ENCODE results near the gene ARRDC3. TPM values are rescaled to one million over a fixed set of nuclear protein-coding genes. Genes with fewer than 3 reads are reported as not detected.

ARRDC3 gene, protein sequence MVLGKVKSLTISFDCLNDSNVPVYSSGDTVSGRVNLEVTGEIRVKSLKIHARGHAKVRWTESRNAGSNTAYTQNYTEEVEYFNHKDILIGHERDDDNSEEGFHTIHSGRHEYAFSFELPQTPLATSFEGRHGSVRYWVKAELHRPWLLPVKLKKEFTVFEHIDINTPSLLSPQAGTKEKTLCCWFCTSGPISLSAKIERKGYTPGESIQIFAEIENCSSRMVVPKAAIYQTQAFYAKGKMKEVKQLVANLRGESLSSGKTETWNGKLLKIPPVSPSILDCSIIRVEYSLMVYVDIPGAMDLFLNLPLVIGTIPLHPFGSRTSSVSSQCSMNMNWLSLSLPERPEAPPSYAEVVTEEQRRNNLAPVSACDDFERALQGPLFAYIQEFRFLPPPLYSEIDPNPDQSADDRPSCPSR
- polyA plus RNA-seq (2012; ENCODE audit: insufficient read depth, insufficient read length, low read depth) = 14.2 TPM

DNA sequence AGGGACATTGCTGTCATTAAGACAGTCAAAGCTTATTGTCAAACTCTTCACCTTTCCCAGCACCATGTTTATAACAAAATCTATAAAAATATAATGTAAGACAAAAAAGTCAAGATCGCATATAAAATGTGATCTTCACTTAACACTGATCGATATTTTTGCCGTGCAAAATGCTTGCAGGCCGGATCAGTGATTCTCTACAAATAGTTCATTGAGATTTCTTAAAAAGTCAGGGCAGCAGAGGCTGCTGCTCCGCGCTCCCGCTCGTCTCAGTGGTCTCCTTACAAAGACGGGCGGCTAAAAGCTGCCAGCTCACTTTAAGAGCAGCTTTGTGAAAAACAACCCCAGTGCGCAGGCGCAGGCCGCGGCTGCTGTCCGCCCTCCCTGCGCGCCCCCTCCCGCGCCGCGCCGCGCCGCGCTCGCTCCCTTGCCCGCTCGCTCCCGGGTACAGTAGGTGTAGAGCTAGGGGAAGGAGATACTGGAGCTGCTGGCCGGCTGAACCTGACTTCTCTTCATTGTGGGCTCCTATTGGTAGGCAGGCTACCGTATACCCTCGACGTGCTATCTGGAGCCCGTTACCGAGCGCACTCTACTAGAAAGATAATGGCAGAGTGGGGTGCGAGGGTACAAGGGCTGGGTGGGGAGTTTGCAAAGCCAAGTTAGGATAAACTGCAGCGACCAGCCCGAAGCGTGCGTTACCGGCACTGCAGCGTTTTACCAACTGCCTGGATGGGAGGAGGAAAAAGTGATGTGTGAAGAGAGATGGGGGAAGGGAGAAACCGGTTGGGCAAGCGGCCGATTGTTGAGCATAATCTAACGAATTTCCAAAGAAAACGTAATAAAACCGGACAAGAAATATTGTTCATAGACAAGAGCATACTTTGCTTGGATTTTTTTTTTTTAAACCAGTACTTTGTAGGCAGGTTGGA, at the start of gene ARRDC3:
Gene ARRDC3, minus strand, starts transcription at position 291 of the 929 bp plus-strand sequence. Its CDS starts 225 bp downstream, at position 66.
- peak within 1 kb of the TSS; percentile 88 for H3K4me3 ChIP-seq (ENCODE audit: low read depth, low read length)
- H3K4me1 ChIP-seq = peaks cover 3% of the 10 kb centered on the region; the same call in 1 of the 2 replicates
- no peaks in the 10 kb centered on the region for H3K27me3 ChIP-seq
- no peaks in the 10 kb centered on the region for H3K9me3 ChIP-seq
- peak; percentile 99 for DNase-seq
- peaks cover 6% of the 10 kb centered on the region for H3K36me3 ChIP-seq
- TF ChIP-seq, protein P1, sequence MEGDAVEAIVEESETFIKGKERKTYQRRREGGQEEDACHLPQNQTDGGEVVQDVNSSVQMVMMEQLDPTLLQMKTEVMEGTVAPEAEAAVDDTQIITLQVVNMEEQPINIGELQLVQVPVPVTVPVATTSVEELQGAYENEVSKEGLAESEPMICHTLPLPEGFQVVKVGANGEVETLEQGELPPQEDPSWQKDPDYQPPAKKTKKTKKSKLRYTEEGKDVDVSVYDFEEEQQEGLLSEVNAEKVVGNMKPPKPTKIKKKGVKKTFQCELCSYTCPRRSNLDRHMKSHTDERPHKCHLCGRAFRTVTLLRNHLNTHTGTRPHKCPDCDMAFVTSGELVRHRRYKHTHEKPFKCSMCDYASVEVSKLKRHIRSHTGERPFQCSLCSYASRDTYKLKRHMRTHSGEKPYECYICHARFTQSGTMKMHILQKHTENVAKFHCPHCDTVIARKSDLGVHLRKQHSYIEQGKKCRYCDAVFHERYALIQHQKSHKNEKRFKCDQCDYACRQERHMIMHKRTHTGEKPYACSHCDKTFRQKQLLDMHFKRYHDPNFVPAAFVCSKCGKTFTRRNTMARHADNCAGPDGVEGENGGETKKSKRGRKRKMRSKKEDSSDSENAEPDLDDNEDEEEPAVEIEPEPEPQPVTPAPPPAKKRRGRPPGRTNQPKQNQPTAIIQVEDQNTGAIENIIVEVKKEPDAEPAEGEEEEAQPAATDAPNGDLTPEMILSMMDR (IDR thresholded peaks at IDR 0.05; ENCODE audit: low read depth, low read length) = no peak

DNA sequence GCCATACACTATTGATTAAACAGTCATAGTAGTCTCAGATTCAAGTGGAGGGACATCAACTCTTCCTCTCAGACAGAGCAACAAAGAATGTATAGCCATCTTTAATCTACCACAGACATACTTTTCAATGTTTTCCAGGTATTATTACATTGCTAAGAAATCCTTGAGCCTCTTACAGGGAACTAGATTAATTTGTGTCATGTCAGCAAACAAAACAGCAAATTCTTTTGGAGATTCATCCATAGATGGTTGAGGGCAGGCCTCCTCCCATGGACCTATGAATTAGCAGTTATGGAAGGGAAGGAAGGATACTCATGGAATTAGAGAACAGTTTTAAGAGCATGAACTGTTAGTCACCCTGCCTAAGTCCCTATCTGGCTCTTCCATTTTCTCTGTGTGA, 47.8 kb upstream of the ARRDC3 start:
- Histone ChIP-seq H3K4me1 (peaks cover 3% of the 10 kb centered on the region; the same call in 1 of the 2 replicates), H3K9me3 (peaks cover 4% of the 10 kb centered on the region; the same call in 1 of the 2 replicates), H3K36me3 (no peaks in the 10 kb centered on the region), H3K27me3 (no peaks in the 10 kb centered on the region), H3K4me3 (ENCODE audit: low read depth, low read length) (no peak overlapping the region)
- TF ChIP-seq, protein P1 (IDR thresholded peaks at IDR 0.05; ENCODE audit: low read depth, low read length) = no peak
- DNase-seq = no peak

DNA sequence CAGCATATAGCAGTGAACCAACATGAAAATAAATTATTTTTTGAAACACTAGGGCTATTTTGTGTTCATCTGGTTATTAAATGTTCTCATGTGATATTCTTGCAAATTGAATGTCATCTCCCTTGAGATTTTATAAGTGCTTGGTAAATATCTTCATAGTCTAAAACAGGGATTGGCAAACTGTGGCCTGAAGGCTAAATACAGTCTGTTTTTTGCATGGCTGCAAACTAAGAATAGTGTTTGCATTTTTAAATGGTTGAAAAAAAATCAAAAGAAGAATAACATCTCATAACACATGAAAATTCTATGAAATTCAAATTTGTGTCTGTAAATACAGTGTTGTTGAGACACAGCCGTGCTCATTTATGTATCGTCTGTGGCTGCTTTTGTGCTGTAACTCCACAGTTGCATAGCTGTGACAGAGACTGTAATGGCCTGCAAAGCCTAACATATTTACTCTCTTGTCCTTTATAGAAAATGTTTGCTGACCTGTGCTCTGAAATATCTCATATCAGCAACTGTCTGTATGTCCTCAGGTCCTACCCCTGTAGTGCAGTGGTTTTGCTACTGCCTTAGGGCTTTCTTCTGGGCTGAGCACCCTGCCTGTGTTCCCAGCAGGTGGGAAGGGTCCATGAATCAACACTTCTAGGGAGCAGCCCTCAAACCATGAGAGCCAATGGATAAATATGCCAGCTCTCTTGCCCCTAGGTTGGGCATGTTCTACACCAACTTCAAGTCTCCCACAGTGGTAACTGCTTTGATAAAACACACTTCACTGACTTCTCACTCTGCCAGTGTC, 41.7 kb upstream of the ARRDC3 start:
- H3K4me1 ChIP-seq = peaks cover 9% of the 10 kb centered on the region
- no peaks in the 10 kb centered on the region for H3K9me3 ChIP-seq
- no peak for DNase-seq
- no peaks in the 10 kb centered on the region for H3K27me3 ChIP-seq
- TF ChIP-seq, protein P1 (IDR thresholded peaks at IDR 0.05; ENCODE audit: low read depth, low read length) = no peak
- H3K4me3 ChIP-seq (ENCODE audit: low read depth, low read length) = no peak overlapping the region
- no peaks in the 10 kb centered on the region for H3K36me3 ChIP-seq

DNA sequence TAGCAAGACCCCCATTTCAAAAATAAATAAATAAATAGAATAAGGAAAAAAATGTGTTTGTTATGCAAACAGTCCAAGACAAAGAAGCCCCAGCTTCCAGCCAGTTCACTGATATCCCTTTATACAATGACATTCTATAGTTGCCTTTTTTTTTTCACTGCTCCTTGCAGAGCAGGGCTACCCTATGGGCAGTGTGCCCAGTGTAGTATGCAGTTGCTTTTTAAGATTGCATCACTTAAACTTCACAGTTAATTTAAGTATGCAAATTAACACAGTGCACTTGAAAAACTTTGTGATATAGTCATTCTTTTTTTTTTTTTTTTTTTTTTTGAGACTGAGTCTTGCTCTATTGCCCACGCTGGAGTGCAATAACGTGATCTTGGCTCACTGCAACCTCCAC, 40.8 kb upstream of the ARRDC3 start:
- H3K27me3 ChIP-seq = no peaks in the 10 kb centered on the region
- H3K4me1 ChIP-seq = peaks cover 9% of the 10 kb centered on the region
- no peaks in the 10 kb centered on the region for H3K9me3 ChIP-seq
- no peak for DNase-seq
- H3K4me3 ChIP-seq (ENCODE audit: low read depth, low read length) = no peak overlapping the region
- no peaks in the 10 kb centered on the region for H3K36me3 ChIP-seq
- TF ChIP-seq, protein P1 (IDR thresholded peaks at IDR 0.05; ENCODE audit: low read depth, low read length) = no peak

DNA sequence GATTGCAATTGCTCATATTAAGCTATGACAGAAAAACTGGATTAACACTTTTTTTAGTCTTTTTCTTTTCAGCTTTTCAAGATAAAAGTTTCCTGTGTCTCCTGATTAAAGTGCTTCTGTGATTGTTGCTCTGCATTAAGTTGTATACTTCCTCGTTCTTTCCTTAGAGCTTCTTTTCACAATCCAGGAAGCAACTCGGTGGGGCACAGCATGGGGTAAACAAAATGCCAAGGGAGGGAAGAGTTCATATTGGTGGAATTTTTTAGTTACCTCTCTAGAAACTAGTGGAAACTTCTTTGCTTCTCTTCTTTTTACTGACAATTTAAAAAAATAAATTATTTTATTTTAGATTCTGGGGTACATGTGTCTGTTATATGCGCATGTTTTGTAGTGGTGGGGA, 37.8 kb upstream of the ARRDC3 start:
- TF ChIP-seq, protein P1 (IDR thresholded peaks at IDR 0.05; ENCODE audit: low read depth, low read length) = no peak
- Histone ChIP-seq H3K36me3 (no peaks in the 10 kb centered on the region), H3K9me3 (no peaks in the 10 kb centered on the region), H3K27me3 (no peaks in the 10 kb centered on the region), H3K4me1 (peaks cover 9% of the 10 kb centered on the region), H3K4me3 (ENCODE audit: low read depth, low read length) (no peak overlapping the region)
- DNase-seq = no peak
